Hypothalamus (tissue), 51 donors: ENCODE data around the gene TRUB1.
"Not testable (repeated sequence)": the region's sequence is repeated elsewhere in the genome, so short reads cannot be mapped to it uniquely, and the experiment has no call there.

Experiments used
- DNase-seq, 51 donors: peaks; one replicate each; lab custom pipeline; 2025; lab: John Stamatoyannopoulos, UW

TRUB1 gene

DNA sequence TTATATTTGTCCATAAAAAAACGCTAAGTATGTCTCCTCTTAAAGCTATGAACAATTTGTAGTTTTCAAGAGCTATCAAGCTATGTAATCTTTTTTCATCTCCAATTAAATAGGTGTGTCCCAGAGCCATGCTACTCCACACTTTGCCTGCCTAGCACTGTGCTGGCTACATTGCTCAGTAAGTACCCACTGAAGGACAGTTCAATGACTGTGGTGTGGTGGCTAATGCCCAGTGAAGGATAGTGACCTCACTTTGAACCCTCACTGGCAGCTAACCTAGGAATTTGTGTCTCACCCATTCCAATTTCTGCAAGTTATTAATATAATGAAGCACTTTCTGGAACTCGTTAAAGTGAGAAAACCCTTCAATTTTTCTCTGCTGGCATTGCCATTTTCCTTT lies 14.4 kb upstream of the TRUB1 start:
- no peak for DNase-seq

DNA sequence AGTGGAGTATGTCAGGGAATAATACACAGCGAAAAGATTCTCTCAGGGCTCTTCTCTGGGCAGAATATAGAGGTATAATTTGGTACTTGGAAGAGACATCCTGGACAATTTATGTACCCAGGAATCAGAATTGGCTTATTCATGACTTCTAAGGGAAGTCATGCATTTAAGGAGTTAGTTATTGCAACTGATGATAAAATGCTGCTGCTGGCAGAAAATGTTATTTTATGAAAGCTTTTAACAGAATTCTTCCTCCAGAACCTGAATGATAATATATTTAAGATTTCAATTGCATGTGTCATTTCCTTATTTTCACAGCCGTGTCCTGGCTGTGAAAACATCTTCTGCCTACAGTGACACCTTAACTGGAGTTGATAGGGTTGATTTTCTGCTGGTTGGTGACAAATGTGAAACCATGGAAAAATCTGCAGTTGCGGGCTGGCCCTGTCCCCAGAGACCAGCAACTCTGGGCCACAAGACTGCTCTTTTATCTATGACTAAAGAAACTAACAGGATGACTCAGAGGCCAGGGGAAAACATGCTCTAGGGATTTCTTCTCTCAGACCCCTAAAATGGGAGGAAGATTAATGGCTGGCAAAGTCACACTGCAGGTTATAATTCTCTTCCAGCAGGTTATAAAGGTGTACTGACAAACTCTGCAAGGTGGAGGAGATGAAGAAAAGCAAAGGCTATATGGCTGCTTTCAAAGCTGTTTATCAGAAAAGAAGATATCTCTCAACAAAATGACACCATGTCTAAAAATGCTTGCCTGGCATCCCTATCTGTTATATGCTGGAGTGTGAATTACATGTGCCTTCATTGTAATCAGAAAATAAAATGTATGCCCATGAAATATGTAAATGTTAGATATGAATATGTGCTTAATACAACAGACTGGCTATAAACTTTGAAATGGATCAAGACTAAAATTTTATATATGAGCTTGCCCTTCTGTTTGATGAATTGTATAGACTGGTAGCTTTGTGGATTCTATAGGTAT lies 12.1 kb upstream of the TRUB1 start:
- peak in 2 of 51 donors; percentile 1 to 3 for DNase-seq

DNA sequence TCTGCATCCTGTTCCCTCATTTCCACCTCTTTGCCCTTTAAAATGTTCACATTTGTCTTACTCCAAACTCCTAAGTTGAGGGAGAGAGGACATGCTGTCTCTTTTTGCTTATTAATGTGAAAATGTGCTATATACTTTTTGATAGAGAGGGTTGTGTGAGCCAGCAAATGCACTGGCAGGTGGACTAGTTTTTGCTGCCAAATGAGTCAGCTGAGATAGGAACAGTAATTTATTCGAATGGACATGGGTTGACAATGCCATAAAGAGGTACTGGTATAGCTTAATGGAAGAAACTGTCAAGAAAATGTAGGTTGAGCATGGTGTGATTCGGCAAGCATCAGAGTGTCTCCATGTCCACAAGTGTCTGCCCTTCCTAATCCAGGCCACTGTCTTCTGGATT lies 9.2 kb upstream of the TRUB1 start:
- no peak for DNase-seq

DNA sequence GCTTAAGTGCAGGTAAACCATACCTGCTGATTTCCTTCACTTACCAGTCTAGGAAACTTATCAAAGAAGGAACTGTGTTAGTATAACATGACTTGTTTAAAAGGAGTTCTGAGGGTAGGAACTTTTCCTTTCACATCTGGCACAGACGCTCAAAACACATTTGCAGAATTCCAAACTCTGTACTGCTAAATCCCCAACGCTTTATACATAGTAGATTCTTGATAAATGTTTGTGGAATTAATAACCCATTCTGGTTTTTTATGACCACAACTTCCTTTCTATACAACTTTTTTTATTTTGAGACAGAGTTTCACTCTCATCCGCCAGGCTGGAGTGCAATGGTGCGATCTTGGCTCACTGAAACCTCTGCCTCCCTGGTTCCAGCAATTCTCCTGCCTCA lies 7.7 kb upstream of the TRUB1 start:
- no peak for DNase-seq

DNA sequence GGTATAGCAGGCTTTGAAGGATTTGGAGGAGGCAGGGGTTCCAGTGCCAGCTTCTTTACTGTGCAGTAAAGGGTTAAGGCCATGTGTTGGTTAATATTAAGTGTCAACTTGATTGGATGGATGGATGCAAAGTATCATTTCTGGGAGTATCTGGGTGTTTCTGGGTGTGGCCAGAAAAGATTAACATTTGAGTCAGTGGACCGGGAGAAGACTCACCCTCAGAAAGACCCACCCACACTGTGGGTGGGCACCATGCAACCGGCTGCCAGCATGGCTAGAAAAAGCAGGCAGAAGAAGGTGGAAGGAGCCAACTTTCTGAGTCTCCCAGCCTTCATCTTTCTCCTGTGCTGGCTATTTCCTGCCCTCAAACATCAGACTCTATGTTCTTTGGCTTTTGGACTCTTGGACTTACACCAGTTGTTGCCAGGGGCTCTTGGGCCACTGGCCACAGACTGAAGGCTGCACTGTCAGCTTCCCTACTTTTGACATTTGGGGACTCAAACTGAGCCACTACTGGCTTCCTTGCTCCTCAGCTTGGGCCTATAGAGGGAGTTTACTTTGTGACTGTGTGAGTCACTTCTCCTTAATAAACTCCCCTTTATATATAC lies 6.8 kb upstream of the TRUB1 start:
- DNase-seq: no peak

DNA sequence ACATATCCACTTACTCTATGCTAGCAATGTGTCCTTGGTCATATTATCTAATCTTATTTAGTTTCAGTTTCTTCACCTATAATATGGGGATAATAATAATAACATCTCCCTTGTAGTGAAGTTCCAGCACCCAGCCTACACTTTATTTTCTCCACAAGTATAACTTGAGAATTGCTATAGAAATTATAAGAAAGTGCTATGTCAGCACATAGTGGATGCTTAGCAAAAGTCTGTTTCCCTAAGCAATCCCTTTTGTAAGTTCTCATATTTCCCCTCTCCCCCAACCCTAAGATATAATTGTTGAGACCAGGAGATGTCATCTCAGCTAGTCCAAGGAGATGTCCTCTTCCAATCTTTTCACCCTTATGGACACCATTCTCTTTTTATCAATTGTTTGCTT lies 5.8 kb upstream of the TRUB1 start:
- no peak for DNase-seq

GRCh38 chr10:114932945-114933344 lies 5.0 kb upstream of the TRUB1 start:
- no peak for DNase-seq

- DNase-seq: no peak
Measured at GRCh38 chr10:114933588-114933987, 4.4 kb upstream of the TRUB1 start.

DNA sequence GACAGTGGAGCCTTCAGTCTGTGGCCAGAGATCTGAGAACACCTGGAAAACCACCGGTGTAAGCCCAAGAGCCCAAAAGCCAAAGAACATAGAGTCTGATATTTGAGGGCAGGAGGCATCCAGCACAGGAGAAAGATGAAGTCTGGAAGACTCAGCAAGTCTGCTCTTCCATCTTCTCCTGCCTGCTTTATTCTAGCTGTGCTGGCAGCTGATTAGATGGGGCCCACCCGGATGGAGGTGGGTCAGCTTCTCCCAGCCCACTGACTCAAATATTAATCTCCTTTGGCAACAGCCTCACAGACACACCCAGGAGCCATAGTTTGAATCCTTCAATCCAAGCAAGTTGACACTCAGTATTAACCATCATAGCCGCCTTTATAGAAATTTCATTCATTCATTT lies 4.0 kb upstream of the TRUB1 start:
- DNase-seq: not testable (repeated sequence)

GRCh38 chr10:114938856-114939193 lies 830 bp downstream of the TRUB1 start:
- no peak for DNase-seq

DNA sequence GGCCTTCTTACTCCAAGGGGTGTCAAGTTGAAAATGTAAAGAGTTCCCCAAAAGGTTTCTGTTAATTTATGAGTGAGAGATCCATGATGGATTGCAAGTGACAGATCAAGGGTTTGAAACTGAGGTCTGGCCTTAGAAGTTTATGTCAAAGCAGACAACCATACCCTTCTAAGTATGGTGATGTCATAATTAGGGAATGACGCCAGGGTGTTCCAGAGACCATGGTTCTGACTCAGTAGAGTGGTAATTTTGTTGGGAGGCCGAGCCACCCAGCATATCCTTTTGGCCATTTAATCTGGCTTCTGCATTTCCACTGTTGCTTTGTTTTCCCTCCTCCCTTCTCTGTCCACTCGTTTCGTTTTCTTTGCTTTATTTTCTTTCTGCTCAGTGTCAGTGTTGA lies 2.7 kb downstream of the TRUB1 start:
- DNase-seq: no peak

DNA sequence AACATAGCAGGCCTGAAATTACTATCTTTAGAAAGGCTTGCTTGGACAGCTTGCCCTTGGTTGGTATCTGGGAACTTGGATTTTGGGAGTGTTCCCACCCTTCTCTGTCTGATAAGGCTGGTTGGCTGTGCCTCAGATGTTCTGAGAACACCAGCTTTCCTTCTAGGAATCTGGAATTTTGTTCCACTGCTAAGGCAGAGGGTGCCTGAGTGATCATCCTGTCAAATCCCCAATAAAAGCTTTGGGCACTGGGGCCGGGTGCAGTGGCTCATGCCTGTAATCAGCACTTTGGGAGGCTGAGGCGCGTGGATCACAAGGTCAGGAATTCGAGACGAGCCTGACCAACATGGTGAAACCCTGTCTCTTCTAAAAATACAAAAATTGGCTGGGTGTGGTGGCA lies 5.0 kb downstream of the TRUB1 start:
- DNase-seq: no peak

GRCh38 chr10:114953047-114953446 lies 15.1 kb downstream of the TRUB1 start:
- no peak for DNase-seq

- no peak for DNase-seq
Measured at GRCh38 chr10:114955984-114956383, 18.0 kb downstream of the TRUB1 start.

GRCh38 chr10:114956466-114956865 lies 18.5 kb downstream of the TRUB1 start:
- DNase-seq: no peak

- no peak for DNase-seq
Measured at GRCh38 chr10:114957122-114957521, 19.1 kb downstream of the TRUB1 start.

DNA sequence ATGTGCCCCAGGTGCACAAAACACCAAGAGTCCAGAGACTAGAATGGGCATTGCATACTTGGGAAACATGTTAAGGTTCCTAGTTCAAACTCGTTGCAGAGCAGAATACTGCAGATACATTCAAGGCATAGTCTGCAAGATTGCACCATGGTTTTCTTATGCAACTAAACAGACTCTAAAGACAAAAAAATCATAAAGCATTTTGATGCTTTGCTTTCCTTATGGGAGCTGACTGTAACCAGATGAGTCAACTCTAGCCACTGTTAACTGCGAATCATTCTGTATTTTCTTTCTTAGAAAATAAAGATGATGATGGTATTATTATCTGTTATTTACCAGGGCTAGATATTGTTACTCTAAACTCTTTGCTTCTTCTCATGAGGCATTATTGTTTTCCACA lies 19.7 kb downstream of the TRUB1 start:
- DNase-seq: no peak

DNA sequence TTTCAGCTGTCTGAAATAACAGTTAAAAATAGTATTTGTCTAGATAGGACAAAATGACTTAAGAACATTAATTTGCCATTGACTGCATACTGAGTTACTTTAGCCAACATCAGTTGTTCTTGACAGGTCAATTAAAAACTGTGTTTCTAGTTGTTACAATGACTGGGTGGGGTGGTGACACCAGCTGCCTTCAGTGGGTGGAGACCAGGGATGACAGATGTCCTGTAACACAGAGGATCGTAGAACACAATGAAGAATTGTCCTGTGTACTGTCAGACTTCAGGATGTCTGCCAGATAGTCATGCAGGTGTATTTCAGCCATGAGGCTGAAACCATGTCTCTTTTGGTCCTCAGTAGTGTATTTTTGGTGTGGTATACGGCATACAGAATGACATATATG lies 24.4 kb downstream of the TRUB1 start:
- DNase-seq: no peak

GRCh38 chr10:114963908-114964307 lies 25.9 kb downstream of the TRUB1 start:
- no peak for DNase-seq

GRCh38 chr10:114967071-114967470 lies 29.1 kb downstream of the TRUB1 start:
- DNase-seq: no peak

- no peak for DNase-seq
Measured at GRCh38 chr10:114970515-114970914, 32.5 kb downstream of the TRUB1 start.

DNA sequence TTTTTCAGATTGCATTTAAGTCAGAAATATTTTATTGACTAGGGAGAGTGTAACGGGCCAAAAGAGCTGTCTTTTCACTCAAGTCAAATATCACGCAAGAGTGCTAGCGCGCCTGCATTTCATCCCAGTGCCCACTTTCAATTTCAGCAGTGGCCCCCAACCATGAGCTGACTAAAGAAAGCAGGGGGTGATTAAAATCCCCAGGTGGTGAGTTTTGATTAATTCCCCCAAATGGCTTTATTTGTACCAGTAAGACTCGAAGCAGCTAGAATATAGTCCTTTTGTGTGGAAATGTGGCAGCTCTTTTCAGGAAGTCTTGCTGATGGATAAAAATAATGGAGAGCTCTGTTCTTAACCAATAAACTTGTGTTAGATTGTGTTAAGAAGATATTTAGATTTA lies 35.3 kb downstream of the TRUB1 start:
- DNase-seq: no peak
